Body of pancreas (tissue), 4 donors: ENCODE data around the gene SLPI. TPM values are rescaled to one million over a fixed set of nuclear protein-coding genes. Genes with fewer than 3 reads are reported as not detected.

ENCODE experiments used
- ATAC-seq: fragments of 150-250 bp; one replicate; pipeline ENCODE4 v1.9.1; 2016
- DNase-seq, 4 donors: peaks; one replicate each; pipeline ENCODE4 v3.0.0-alpha.2; 2019
- H3K27ac ChIP-seq, 4 donors: fragments of 200-600 bp; sonication (generic); 1 replicate in 3 of 4; 2 replicates in 1 of 4; pipeline versions ENCODE4 v1.5.1 to v1.6.1; 2016 to 2019; ENCODE audit warnings: mild to moderate bottlenecking in 1 of 4, mixed read lengths in 1 of 4, moderate library complexity in 1 of 4
- H3K27me3 ChIP-seq, 2 donors: fragments of 200-600 bp; sonication (generic); one replicate each; pipeline ENCODE4 v1.6.0; 2016; ENCODE audit warnings: mild to moderate bottlenecking in 1 of 2
- H3K36me3 ChIP-seq, 2 donors: fragments of 200-600 bp; sonication (generic); replicated peaks in 1 of 2; 2 replicates each; pipeline ENCODE4 v1.5.1; 2016; ENCODE audit warnings: low read depth in 2 of 2; ENCODE audit not compliant: insufficient read depth in 1 of 2
- H3K4me1 ChIP-seq: fragments of 200-600 bp; sonication (generic); one replicate; pipeline ENCODE4 v1.6.0; 2016
- H3K4me3 ChIP-seq, 2 donors: fragments of 200-600 bp; sonication (generic); 1 replicate in 1 of 2; 2 replicates in 1 of 2; pipeline ENCODE4 v1.5.1; 2016 to 2019
- H3K9me3 ChIP-seq, 3 donors: fragments of 200-600 bp; sonication (generic); 1 replicate in 2 of 3; 2 replicates in 1 of 3; pipeline ENCODE4 v1.5.1; 2016
- CTCF ChIP-seq, 7 experiments: fragments of 450-650 bp in 4 of 7; fragments of 200-600 bp in 3 of 7; sonication (generic) in 3 of 7; IDR thresholded peaks; one replicate each; pipeline ENCODE4 v1.5.1; 2016 to 2019; ENCODE audit warnings: antibody characterized with exemption in 7 of 7
- POLR2A ChIP-seq, 3 donors: fragments of 450-650 bp; IDR thresholded peaks; one replicate each; pipeline ENCODE4 v1.6.1; 2016; ENCODE audit warnings: antibody characterized with exemption in 3 of 3, mild to moderate bottlenecking in 2 of 3
- WGBS, 2 donors: methylation state at CpG; one replicate each; pipeline ENCODE4 v1.1.5; 2017; 5-methylcytosine and 5-hydroxymethylcytosine counted together
- intact Hi-C: fragments of 100-400 bp; cut with DNase I; formaldehyde crosslinking; loops from one replicate; pipeline ENCODE4 v1.15.1; 2023
- total RNA-seq, 2 donors: library from RNA; depleted of rRNA; stranded (reverse); fragments of >200 nt; gene quantifications; one replicate each; pipeline ENCODE4 v1.1.0, GENCODE V29; 2016

SLPI gene
- total RNA-seq, 2 donors from 2014 or later = 14.5 to 34.0 TPM

- Histone ChIP-seq H3K9me3 (no peaks in the 10 kb centered on the region), H3K4me3 (no peak overlapping the region), H3K27me3 (no peaks in the 10 kb centered on the region), H3K27ac (no peak overlapping the region), H3K36me3 (no peaks in the 10 kb centered on the region), H3K4me1 (no peaks in the 10 kb centered on the region)
- TF ChIP-seq POLR2A (IDR thresholded peaks at IDR 0.05) (no peak), CTCF (IDR thresholded peaks at IDR 0.05) (no peak)
- intact Hi-C loops = no loop called here
- DNase-seq = no peak
- ATAC-seq = no peak
Measured at GRCh38 chr20:45211569-45212474, 42.5 kb downstream of the SLPI start.

- ATAC-seq (no peak), DNase-seq (no peak)
- no peak overlapping the region for H3K4me3 ChIP-seq
- H3K9me3 ChIP-seq = no peaks in the 10 kb centered on the region
- no peak overlapping the region for H3K27ac ChIP-seq
- no peaks in the 10 kb centered on the region for H3K27me3 ChIP-seq
- no peaks in the 10 kb centered on the region for H3K4me1 ChIP-seq
- H3K36me3 ChIP-seq = no peaks in the 10 kb centered on the region
- intact Hi-C loops = no loop called here
- TF ChIP-seq POLR2A (IDR thresholded peaks at IDR 0.05) (no peak), CTCF (IDR thresholded peaks at IDR 0.05) (no peak)
- WGBS, 2 donors = 89 to 92% methylated on average over 1 of the region's 1 CpG
Measured at GRCh38 chr20:45209924-45210323, 44.4 kb downstream of the SLPI start.

- Histone ChIP-seq H3K4me3 (no peak within 1 kb of the TSS), H3K27me3 (no peaks in the 10 kb centered on the region), H3K4me1 (no peaks in the 10 kb centered on the region), H3K9me3 (no peaks in the 10 kb centered on the region), H3K27ac (no peak within 1 kb of the TSS), H3K36me3 (no peaks in the 10 kb centered on the region)
- TF ChIP-seq POLR2A (IDR thresholded peaks at IDR 0.05) (no peak), CTCF (IDR thresholded peaks at IDR 0.05) (no peak)
- intact Hi-C loops = no loop called here
- no peak for ATAC-seq
- 4% methylated on average over 1 of the region's 1 CpG for WGBS, 2 donors
- DNase-seq = no peak
Measured at GRCh38 chr20:45206725-45207124, 47.6 kb downstream of the SLPI start, which contains the start of gene SEMG1. Gene SEMG1 (plus strand): TSS chr20:45207033. CDS start chr20:45207054, 21 bp downstream.

Other genes starting within 250 kb of the SLPI start
- not detected for gene KCNS1, start 153.4 kb downstream of the SLPI start, total RNA-seq
- not detected for gene WFDC5, start 139.4 kb downstream of the SLPI start, total RNA-seq
- not detected for gene WFDC12, start 130.1 kb downstream of the SLPI start, total RNA-seq
- gene PI3, start 79.7 kb downstream of the SLPI start, total RNA-seq = not detected
- not detected for gene SEMG1, start 47.5 kb downstream of the SLPI start, total RNA-seq
- gene SEMG2, start 33.2 kb downstream of the SLPI start, total RNA-seq = not detected
- gene RBPJL, start 52.3 kb upstream of the SLPI start, total RNA-seq = 100 to 1,000 TPM; 306 to 837 TPM
- 1 to 10 TPM; 4.9 to 5.3 TPM for gene MATN4, start 53.7 kb upstream of the SLPI start, total RNA-seq
- gene SDC4, start 93.9 kb upstream of the SLPI start, total RNA-seq = 10 to 100 TPM; 62.0 to 97.6 TPM
- 10 to 100 TPM; 14.2 to 15.3 TPM for gene SYS1, start 108.6 kb upstream of the SLPI start, total RNA-seq
- gene TP53TG5, start 123.8 kb upstream of the SLPI start, total RNA-seq = not detected
- 10 to 100 TPM; 10.5 to 20.5 TPM for gene DBNDD2, start 153.7 kb upstream of the SLPI start, total RNA-seq
- gene PIGT, start 161.6 kb upstream of the SLPI start, total RNA-seq = 10 to 100 TPM; 38.6 to 50.3 TPM
- gene WFDC2, start 215.2 kb upstream of the SLPI start, total RNA-seq = 10 to 100 TPM in 1 of 2 donors, 1 to 10 TPM in 1; 3.0 to 11.9 TPM